OCI-LY3 (cell line): ENCODE measurements around the gene CCNB3.
"Not testable (repeated sequence)": the region's sequence is repeated elsewhere in the genome, so short reads cannot be mapped to it uniquely, and the experiment has no call there.

Experiments
- H2AFZ ChIP-seq: fragments of 200-600, 300-600 bp; shearing (Covaris generic); 2 replicates; pipeline ENCODE4 v1.6.0; 2014; ENCODE audit warnings: antibody characterized with exemption, low read depth, low read length
- H3K27ac ChIP-seq: fragments of 200-600, 300-600 bp; sonication (generic); 2 replicates; pipeline ENCODE4 v1.5.1; 2014; ENCODE audit warnings: mild to moderate bottlenecking, low read length, moderate library complexity, mixed read lengths
- H3K27me3 ChIP-seq: fragments of 200-600, 300-600 bp; sonication (generic); 2 replicates; pipeline ENCODE4 v1.6.1; 2014; ENCODE audit warnings: low read depth, low read length, mixed read lengths
- H3K36me3 ChIP-seq: fragments of 200-600, 300-600 bp; sonication (generic); replicated peaks from 2 replicates; pipeline ENCODE3; 2014; ENCODE audit warnings: low read depth, low read length, mixed read lengths
- H3K4me1 ChIP-seq: fragments of 300-600, 200-600 bp; sonication (generic); 2 replicates; pipeline ENCODE4 v1.6.1; 2014; ENCODE audit warnings: low read length, mixed read lengths
- H3K4me2 ChIP-seq: fragments of 200-600, 300-600 bp; sonication (generic); 2 replicates; pipeline ENCODE4 v1.6.1; 2014; ENCODE audit warnings: low read length, mixed read lengths
- H3K4me3 ChIP-seq: fragments of 300-600, 200-600 bp; sonication (generic); 2 replicates; pipeline ENCODE4 v1.5.1; 2014; ENCODE audit warnings: antibody characterized with exemption, mild to moderate bottlenecking, low read length, moderate library complexity
- H3K79me2 ChIP-seq: fragments of 300-600, 200-600 bp; shearing (Covaris generic); 2 replicates; pipeline ENCODE4 v1.6.1; 2014; ENCODE audit warnings: mild to moderate bottlenecking, low read length, mixed read lengths
- H3K9ac ChIP-seq: fragments of 300-600, 200-600 bp; shearing (Covaris generic); 2 replicates; pipeline ENCODE4 v1.6.0; 2014; ENCODE audit warnings: mild to moderate bottlenecking, low read length, moderate library complexity
- H3K9me3 ChIP-seq: fragments of 200-600, 300-600 bp; shearing (Covaris generic); 2 replicates; pipeline ENCODE4 v1.6.1; 2014; ENCODE audit warnings: low read length, mixed read lengths; ENCODE audit not compliant: insufficient read depth
- H4K20me1 ChIP-seq: fragments of 200-600, 300-600 bp; sonication (generic); 2 replicates; pipeline ENCODE4 v1.6.1; 2016; ENCODE audit warnings: low read length, mixed read lengths; ENCODE audit not compliant: insufficient read depth
- CTCF ChIP-seq: fragments of 200-600, 300-600 bp; sonication (generic); IDR thresholded peaks from 2 replicates; pipeline ENCODE4 v1.5.1; 2014; ENCODE audit warnings: antibody characterized with exemption, low read length, low read depth
- EZH2phosphoT487 ChIP-seq: fragments of 200-600 bp; shearing (Covaris generic); IDR thresholded peaks from 2 replicates; pipeline ENCODE4 v1.6.1; 2018; ENCODE audit warnings: antibody characterized with exemption, mixed run types, low read depth

CCNB3 gene

GRCh38 chrX:50281253-50281652 is 76.7 kb downstream of the CCNB3 start:
- H2AFZ ChIP-seq: no peak overlapping the region
- no peaks in the 10 kb centered on the region for H3K4me1 ChIP-seq
- H4K20me1 ChIP-seq: no peaks in the 10 kb centered on the region
- no peaks in the 10 kb centered on the region for H3K9me3 ChIP-seq
- no peak for TF ChIP-seq CTCF
- TF ChIP-seq EZH2phosphoT487: no peak
- H3K36me3 ChIP-seq: no peaks in the 10 kb centered on the region
- no peak overlapping the region for H3K9ac ChIP-seq
- no peak overlapping the region for H3K4me3 ChIP-seq
- no peaks in the 10 kb centered on the region for H3K27me3 ChIP-seq
- H3K27ac ChIP-seq: no peak overlapping the region
- no peak overlapping the region for H3K4me2 ChIP-seq
- H3K79me2 ChIP-seq: no peaks in the 10 kb centered on the region

- Histone ChIP-seq H3K79me2 (no peaks in the 10 kb centered on the region), H3K9ac (no peak overlapping the region), H2AFZ (no peak overlapping the region), H3K4me3 (no peak overlapping the region), H3K9me3 (no peaks in the 10 kb centered on the region), H4K20me1 (no peaks in the 10 kb centered on the region), H3K4me2 (no peak overlapping the region), H3K27ac (no peak overlapping the region), H3K27me3 (no peaks in the 10 kb centered on the region), H3K36me3 (no peaks in the 10 kb centered on the region), H3K4me1 (no peaks in the 10 kb centered on the region)
- TF ChIP-seq CTCF (no peak), EZH2phosphoT487 (no peak)
Measured at GRCh38 chrX:50327235-50327634, 122.7 kb downstream of the CCNB3 start.

- H3K4me1 ChIP-seq, H4K20me1 ChIP-seq, H3K27me3 ChIP-seq, H3K79me2 ChIP-seq, H3K36me3 ChIP-seq, H3K4me3 ChIP-seq, H3K4me2 ChIP-seq, H3K9ac ChIP-seq, H3K9me3 ChIP-seq, H3K27ac ChIP-seq, H2AFZ ChIP-seq: not testable (repeated sequence)
Measured at GRCh38 chrX:50332668-50333067, 128.1 kb downstream of the CCNB3 start.

DNA sequence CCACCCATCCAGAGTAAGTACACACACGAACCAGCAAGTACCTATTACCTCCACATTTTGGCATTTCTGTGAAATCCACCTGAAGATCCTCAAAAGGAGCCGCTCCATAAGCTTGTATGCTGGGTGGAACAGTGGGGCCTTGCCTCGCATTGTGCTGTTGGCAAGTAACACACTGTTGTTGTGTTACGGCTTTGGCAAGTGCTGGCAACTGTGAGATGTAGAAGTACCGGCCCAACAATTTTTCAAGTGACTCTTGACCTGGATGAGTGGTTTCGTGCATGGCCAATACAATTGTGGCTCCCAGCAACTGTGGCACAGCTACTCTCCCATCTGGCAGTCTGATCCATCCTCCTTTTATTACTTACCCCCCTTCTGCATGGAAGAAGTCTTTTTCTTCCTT is 128.7 kb downstream of the CCNB3 start:
- no peaks in the 10 kb centered on the region for H3K27me3 ChIP-seq
- H3K4me3 ChIP-seq: no peak overlapping the region
- H3K27ac ChIP-seq: no peak overlapping the region
- H2AFZ ChIP-seq: no peak overlapping the region
- no peaks in the 10 kb centered on the region for H3K79me2 ChIP-seq
- no peak for TF ChIP-seq EZH2phosphoT487
- no peak for TF ChIP-seq CTCF
- H3K9me3 ChIP-seq: no peaks in the 10 kb centered on the region
- no peak overlapping the region for H3K4me2 ChIP-seq
- H3K9ac ChIP-seq: no peak overlapping the region
- no peaks in the 10 kb centered on the region for H3K4me1 ChIP-seq
- no peaks in the 10 kb centered on the region for H3K36me3 ChIP-seq
- H4K20me1 ChIP-seq: no peaks in the 10 kb centered on the region

- H4K20me1 ChIP-seq: no peaks in the 10 kb centered on the region
- H3K36me3 ChIP-seq: no peaks in the 10 kb centered on the region
- TF ChIP-seq CTCF (no peak), EZH2phosphoT487 (no peak)
- no peak overlapping the region for H2AFZ ChIP-seq
- no peak overlapping the region for H3K4me2 ChIP-seq
- H3K79me2 ChIP-seq: no peaks in the 10 kb centered on the region
- H3K4me3 ChIP-seq: no peak overlapping the region
- H3K27me3 ChIP-seq: no peaks in the 10 kb centered on the region
- no peak overlapping the region for H3K27ac ChIP-seq
- H3K9me3 ChIP-seq: no peaks in the 10 kb centered on the region
- no peaks in the 10 kb centered on the region for H3K4me1 ChIP-seq
- no peak overlapping the region for H3K9ac ChIP-seq
Measured at GRCh38 chrX:50343917-50344316, 139.4 kb downstream of the CCNB3 start.
